ENCODE results near the gene SLC34A1.

Gene SLC34A1

GRCh38 chr5:177396807-177397206 lies 12.6 kb downstream of the SLC34A1 start:
- Histone ChIP-seq H3K36me3 (ENCODE audit: insufficient read depth, low read length) (no peaks in the 10 kb centered on the region), H3K4me2 (ENCODE audit: low read length) (no peak overlapping the region), H4K20me1 (ENCODE audit: insufficient read depth, low read length) (no peaks in the 10 kb centered on the region), H3F3A (ENCODE audit: insufficient read depth, low read length) (no peaks in the 10 kb centered on the region), H3K9me2 (ENCODE audit: low read depth, low read length) (no peaks in the 10 kb centered on the region), H3K4me3 (ENCODE audit: low read depth, low read length, poor library complexity, severe bottlenecking) (no peak overlapping the region), H3K27me3 (ENCODE audit: insufficient read depth, low read length) (peaks cover 5% of the 10 kb centered on the region), H3K79me2 (ENCODE audit: insufficient read depth, low read length) (no peaks in the 10 kb centered on the region), H2AFZ (ENCODE audit: low read length) (no peak overlapping the region), H3K9ac (ENCODE audit: low read length) (no peak overlapping the region), H3K9me3 (ENCODE audit: low read length) (no peaks in the 10 kb centered on the region), H3K27ac (ENCODE audit: low read depth, low read length, poor library complexity, severe bottlenecking) (no peak overlapping the region), H3K4me1 (ENCODE audit: insufficient read depth, low read length, severe bottlenecking) (no peaks in the 10 kb centered on the region)
- TF ChIP-seq CTCF (IDR thresholded peaks at IDR 0.05; ENCODE audit: low read length) = no peak
- TF ChIP-seq EZH2 (IDR thresholded peaks at IDR 0.05; ENCODE audit: borderline replicate concordance, low read length) = no peak

- peaks cover 10% of the 10 kb centered on the region for H3K27me3 ChIP-seq (ENCODE audit: insufficient read depth, low read length)
- peaks cover 8% of the 10 kb centered on the region for H3K4me1 ChIP-seq (ENCODE audit: insufficient read depth, low read length, severe bottlenecking)
- no peak overlapping the region for H2AFZ ChIP-seq (ENCODE audit: low read length)
- H3K36me3 ChIP-seq (ENCODE audit: insufficient read depth, low read length) = no peaks in the 10 kb centered on the region
- TF ChIP-seq EZH2 (IDR thresholded peaks at IDR 0.05; ENCODE audit: borderline replicate concordance, low read length) = no peak
- no peak for TF ChIP-seq CTCF (IDR thresholded peaks at IDR 0.05; ENCODE audit: low read length)
- no peaks in the 10 kb centered on the region for H4K20me1 ChIP-seq (ENCODE audit: insufficient read depth, low read length)
- H3K27ac ChIP-seq (ENCODE audit: low read depth, low read length, poor library complexity, severe bottlenecking) = no peak overlapping the region
- no peaks in the 10 kb centered on the region for H3K9me3 ChIP-seq (ENCODE audit: low read length)
- no peak overlapping the region for H3K9ac ChIP-seq (ENCODE audit: low read length)
- H3K79me2 ChIP-seq (ENCODE audit: insufficient read depth, low read length) = no peaks in the 10 kb centered on the region
- no peak overlapping the region for H3K4me3 ChIP-seq (ENCODE audit: low read depth, low read length, poor library complexity, severe bottlenecking)
- H3K4me2 ChIP-seq (ENCODE audit: low read length) = no peak overlapping the region
- no peaks in the 10 kb centered on the region for H3F3A ChIP-seq (ENCODE audit: insufficient read depth, low read length)
- H3K9me2 ChIP-seq (ENCODE audit: low read depth, low read length) = no peaks in the 10 kb centered on the region
Measured at GRCh38 chr5:177397875-177398390, 13.7 kb downstream of the SLC34A1 start.

GRCh38 chr5:177399997-177400868 lies 16.0 kb downstream of the SLC34A1 start, which contains the start of gene PFN3:
Gene PFN3 (minus strand): TSS chr5:177400661. CDS start chr5:177400576, 85 bp downstream.
- Histone ChIP-seq H3K36me3 (ENCODE audit: insufficient read depth, low read length) (no peaks in the 10 kb centered on the region), H2AFZ (ENCODE audit: low read length) (no peak within 1 kb of the TSS), H3K4me2 (ENCODE audit: low read length) (no peak within 1 kb of the TSS), H3K27ac (ENCODE audit: low read depth, low read length, poor library complexity, severe bottlenecking) (no peak within 1 kb of the TSS), H3K4me3 (ENCODE audit: low read depth, low read length, poor library complexity, severe bottlenecking) (no peak within 1 kb of the TSS), H3F3A (ENCODE audit: insufficient read depth, low read length) (no peaks in the 10 kb centered on the region), H3K4me1 (ENCODE audit: insufficient read depth, low read length, severe bottlenecking) (peaks cover 27% of the 10 kb centered on the region), H3K9me3 (ENCODE audit: low read length) (no peaks in the 10 kb centered on the region), H3K9me2 (ENCODE audit: low read depth, low read length) (no peaks in the 10 kb centered on the region), H3K79me2 (ENCODE audit: insufficient read depth, low read length) (no peaks in the 10 kb centered on the region), H3K27me3 (ENCODE audit: insufficient read depth, low read length) (peaks cover 6% of the 10 kb centered on the region; the same call in 1 of the 2 replicates), H4K20me1 (ENCODE audit: insufficient read depth, low read length) (no peaks in the 10 kb centered on the region), H3K9ac (ENCODE audit: low read length) (no peak within 1 kb of the TSS)
- no peak for TF ChIP-seq CTCF (IDR thresholded peaks at IDR 0.05; ENCODE audit: low read length)
- no peak for TF ChIP-seq EZH2 (IDR thresholded peaks at IDR 0.05; ENCODE audit: borderline replicate concordance, low read length)

Measured in OCI-LY1 (cell line).